ENCODE results near the gene ANKRD10. TPM values are rescaled to one million over a fixed set of nuclear protein-coding genes. Genes with fewer than 3 reads are reported as not detected.

The ANKRD10 gene
- total RNA-seq, 1 experiment from 2014 or later = 132 TPM

DNA sequence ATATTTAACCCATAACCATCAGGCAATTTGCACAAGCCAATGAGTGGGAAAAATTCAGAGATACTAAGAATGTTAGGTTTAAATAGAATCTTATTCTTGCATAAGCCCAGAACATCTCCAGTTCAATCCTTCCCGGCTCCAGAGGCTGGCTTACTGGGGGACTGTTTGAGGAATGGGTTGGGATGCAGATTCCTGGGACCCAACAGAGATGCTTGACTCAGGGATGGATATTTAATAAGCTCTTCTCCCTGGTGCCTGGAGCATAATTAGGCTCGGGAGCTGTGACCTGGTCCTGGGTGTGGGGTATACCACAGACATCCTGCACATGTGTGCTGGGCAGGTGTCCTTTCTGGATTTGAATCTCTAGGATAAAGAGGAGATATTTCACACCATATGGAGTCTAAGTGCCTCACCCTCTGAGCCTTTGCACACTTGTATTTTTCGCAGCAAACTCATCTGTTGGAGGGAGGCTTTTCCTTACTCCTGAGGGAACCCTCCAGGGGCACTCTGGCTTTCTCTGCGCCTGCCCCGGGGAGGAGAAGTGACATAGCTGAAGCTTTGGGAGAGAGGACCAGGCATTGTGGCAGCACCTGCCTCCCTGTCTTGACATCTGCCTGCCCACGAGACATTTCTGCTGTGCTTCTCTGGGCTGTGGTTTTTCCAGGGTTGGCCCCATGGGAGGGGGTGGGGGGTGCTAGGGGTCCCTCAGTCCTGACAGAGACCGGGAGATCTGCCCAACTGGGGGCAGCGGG, 36.1 kb upstream of the ANKRD10 start:
- Histone ChIP-seq H3K9me3 (no peaks in the 10 kb centered on the region), H3K4me3 (ENCODE audit: low read depth, low read length) (no peak overlapping the region), H3K36me3 (ENCODE audit: control insufficient read depth, insufficient read depth, low read length) (no peaks in the 10 kb centered on the region), H3K27me3 (replicated peaks; ENCODE audit: control insufficient read depth, insufficient read depth, low read length) (no peaks in the 10 kb centered on the region), H3K4me1 (no peaks in the 10 kb centered on the region)
- ChIA-PET CTCF (no interaction called here), POLR2A (no interaction called here)
- Mint-ChIP-seq H3K4me3 (ENCODE audit: unreplicated experiment) (no peak overlapping the region), H3K27ac (ENCODE audit: unreplicated experiment) (no peak overlapping the region), H3K4me1 (ENCODE audit: low read depth, unreplicated experiment) (peaks cover 5% of the 10 kb centered on the region), H3K27me3 (ENCODE audit: insufficient read depth, unreplicated experiment) (no peaks in the 10 kb centered on the region), H3K9me3 (ENCODE audit: unreplicated experiment) (no peaks in the 10 kb centered on the region), H3K36me3 (ENCODE audit: insufficient read depth, unreplicated experiment) (no peaks in the 10 kb centered on the region)
- TF ChIP-seq CTCF (IDR thresholded peaks at IDR 0.05; ENCODE audit: insufficient read depth in 1 of 2, low read depth in 1 of 2, low read length in 1 of 2, severe bottlenecking in 1 of 2, unreplicated experiment in 1 of 2) = no peak
- no peak for DNase-seq
- BruUV-seq (replicated peaks) = no TSS peak
- intact Hi-C loops (cut with micrococcal nuclease; ENCODE audit: unreplicated experiment) = no loop called here

- TF ChIP-seq CTCF (IDR thresholded peaks at IDR 0.05; ENCODE audit: insufficient read depth in 1 of 2, low read depth in 1 of 2, low read length in 1 of 2, severe bottlenecking in 1 of 2, unreplicated experiment in 1 of 2) = no peak
- intact Hi-C loops (cut with micrococcal nuclease; ENCODE audit: unreplicated experiment) = no loop called here
- Mint-ChIP-seq H3K4me3 (ENCODE audit: unreplicated experiment) (no peak overlapping the region), H3K27ac (ENCODE audit: unreplicated experiment) (no peak overlapping the region), H3K27me3 (ENCODE audit: insufficient read depth, unreplicated experiment) (no peaks in the 10 kb centered on the region), H3K9me3 (ENCODE audit: unreplicated experiment) (no peaks in the 10 kb centered on the region), H3K36me3 (ENCODE audit: insufficient read depth, unreplicated experiment) (no peaks in the 10 kb centered on the region), H3K4me1 (ENCODE audit: low read depth, unreplicated experiment) (peaks cover 5% of the 10 kb centered on the region)
- ChIA-PET POLR2A (no interaction called here), CTCF (no interaction called here)
- no TSS peak for BruUV-seq (replicated peaks)
- H3K27me3 ChIP-seq (replicated peaks; ENCODE audit: control insufficient read depth, insufficient read depth, low read length) = no peaks in the 10 kb centered on the region
- no peaks in the 10 kb centered on the region for H3K36me3 ChIP-seq (ENCODE audit: control insufficient read depth, insufficient read depth, low read length)
- no peak overlapping the region for H3K4me3 ChIP-seq (ENCODE audit: low read depth, low read length)
- H3K9me3 ChIP-seq = no peaks in the 10 kb centered on the region
- no peak for DNase-seq
- no peaks in the 10 kb centered on the region for H3K4me1 ChIP-seq
Observed at GRCh38 chr13:110950356-110950755, 35.5 kb upstream of the ANKRD10 start.

GRCh38 chr13:110949628-110950027, 34.8 kb upstream of the ANKRD10 start:
- ChIA-PET CTCF (no interaction called here), POLR2A (no interaction called here)
- intact Hi-C loops (cut with micrococcal nuclease; ENCODE audit: unreplicated experiment) = no loop called here
- H3K36me3 Mint-ChIP-seq (ENCODE audit: insufficient read depth, unreplicated experiment) = no peaks in the 10 kb centered on the region
- TF ChIP-seq CTCF (IDR thresholded peaks at IDR 0.05; ENCODE audit: insufficient read depth in 1 of 2, low read depth in 1 of 2, low read length in 1 of 2, severe bottlenecking in 1 of 2, unreplicated experiment in 1 of 2) = no peak
- Histone ChIP-seq H3K36me3 (ENCODE audit: control insufficient read depth, insufficient read depth, low read length) (no peaks in the 10 kb centered on the region), H3K4me3 (ENCODE audit: low read depth, low read length) (no peak overlapping the region), H3K27me3 (replicated peaks; ENCODE audit: control insufficient read depth, insufficient read depth, low read length) (no peaks in the 10 kb centered on the region), H3K4me1 (no peaks in the 10 kb centered on the region), H3K9me3 (no peaks in the 10 kb centered on the region)
- no peak for DNase-seq
- peaks cover 2% of the 10 kb centered on the region for H3K4me1 Mint-ChIP-seq (ENCODE audit: low read depth, unreplicated experiment)
- H3K27me3 Mint-ChIP-seq (ENCODE audit: insufficient read depth, unreplicated experiment) = no peaks in the 10 kb centered on the region
- H3K27ac Mint-ChIP-seq (ENCODE audit: unreplicated experiment) = no peak overlapping the region
- H3K9me3 Mint-ChIP-seq (ENCODE audit: unreplicated experiment) = no peaks in the 10 kb centered on the region
- BruUV-seq (replicated peaks) = no TSS peak
- no peak overlapping the region for H3K4me3 Mint-ChIP-seq (ENCODE audit: unreplicated experiment)
